ENCODE results near the gene SPEG.

SPEG gene

GRCh38 chr2:219476652-219477151, 42.1 kb downstream of the SPEG start:
- H3K27me3 ChIP-seq (replicated peaks; ENCODE audit: control insufficient read depth, insufficient read depth, low read length, poor library complexity, severe bottlenecking), result no peaks in the 10 kb centered on the region
- no peak overlapping the region for H3K4me3 ChIP-seq (ENCODE audit: insufficient read depth, low read depth, low read length, poor library complexity, severe bottlenecking)
- H3K9me3 ChIP-seq (ENCODE audit: control insufficient read depth, low read length), result no peaks in the 10 kb centered on the region
- peaks cover 3% of the 10 kb centered on the region for H3K4me1 ChIP-seq (ENCODE audit: control insufficient read depth, insufficient read depth, low read length, poor library complexity, severe bottlenecking)
- H3K36me3 ChIP-seq (ENCODE audit: control insufficient read depth, insufficient read depth, low read length), result no peaks in the 10 kb centered on the region
- H3K27ac ChIP-seq (ENCODE audit: insufficient read depth, low read length, poor library complexity, severe bottlenecking), result no peak overlapping the region
- DNase-seq, result no peak

DNA sequence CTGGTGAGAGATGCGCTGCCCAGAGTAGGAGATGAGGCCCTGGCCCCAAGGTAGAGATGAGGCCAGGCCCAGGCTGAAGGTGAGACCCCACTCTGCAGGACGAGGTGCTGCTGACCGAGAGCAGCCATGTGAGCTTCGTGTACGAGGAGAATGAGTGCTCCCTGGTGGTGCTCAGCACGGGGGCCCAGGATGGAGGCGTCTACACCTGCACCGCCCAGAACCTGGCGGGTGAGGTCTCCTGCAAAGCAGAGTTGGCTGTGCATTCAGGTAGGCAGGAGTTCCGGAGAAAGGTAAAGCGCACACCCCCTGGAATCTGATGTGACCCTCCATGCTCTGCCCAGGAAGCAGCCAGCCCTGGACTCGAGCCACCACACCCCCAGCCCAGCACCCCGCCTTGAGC, 42.5 kb downstream of the SPEG start:
- H3K4me1 ChIP-seq (ENCODE audit: control insufficient read depth, insufficient read depth, low read length, poor library complexity, severe bottlenecking), result peaks cover 3% of the 10 kb centered on the region
- H3K36me3 ChIP-seq (ENCODE audit: control insufficient read depth, insufficient read depth, low read length), result no peaks in the 10 kb centered on the region
- H3K4me3 ChIP-seq (ENCODE audit: insufficient read depth, low read depth, low read length, poor library complexity, severe bottlenecking), result no peak overlapping the region
- no peak overlapping the region for H3K27ac ChIP-seq (ENCODE audit: insufficient read depth, low read length, poor library complexity, severe bottlenecking)
- no peak for DNase-seq
- no peaks in the 10 kb centered on the region for H3K9me3 ChIP-seq (ENCODE audit: control insufficient read depth, low read length)
- no peaks in the 10 kb centered on the region for H3K27me3 ChIP-seq (replicated peaks; ENCODE audit: control insufficient read depth, insufficient read depth, low read length, poor library complexity, severe bottlenecking)

- H3K4me3 ChIP-seq (ENCODE audit: insufficient read depth, low read depth, low read length, poor library complexity, severe bottlenecking), result no peak overlapping the region
- DNase-seq, result no peak
- H3K9me3 ChIP-seq (ENCODE audit: control insufficient read depth, low read length), result no peaks in the 10 kb centered on the region
- H3K4me1 ChIP-seq (ENCODE audit: control insufficient read depth, insufficient read depth, low read length, poor library complexity, severe bottlenecking), result peaks cover 3% of the 10 kb centered on the region
- H3K36me3 ChIP-seq (ENCODE audit: control insufficient read depth, insufficient read depth, low read length), result no peaks in the 10 kb centered on the region
- peaks cover 5% of the 10 kb centered on the region for H3K27me3 ChIP-seq (replicated peaks; ENCODE audit: control insufficient read depth, insufficient read depth, low read length, poor library complexity, severe bottlenecking)
- no peak overlapping the region for H3K27ac ChIP-seq (ENCODE audit: insufficient read depth, low read length, poor library complexity, severe bottlenecking)
Measured at GRCh38 chr2:219477815-219478214, 43.2 kb downstream of the SPEG start.

DNA sequence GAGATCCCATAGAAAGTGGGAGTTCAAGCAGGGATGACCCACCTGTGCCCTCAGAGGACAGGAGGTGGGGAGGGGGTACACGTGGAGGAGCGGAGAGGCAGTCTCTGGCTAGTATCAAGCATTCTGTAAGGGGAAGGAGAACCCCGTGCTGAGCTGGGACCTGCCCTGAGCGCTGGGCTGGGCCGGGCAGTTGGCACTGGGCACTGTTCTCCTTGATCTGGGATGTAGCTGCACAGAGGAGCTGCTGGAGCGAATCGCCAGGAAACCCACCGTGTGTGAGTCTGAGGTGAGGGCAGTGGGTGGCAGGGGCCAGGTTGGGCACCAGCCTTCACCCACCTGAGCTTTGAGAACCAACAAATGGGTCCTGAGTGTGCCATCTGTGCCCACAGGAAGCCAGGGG, 44.3 kb downstream of the SPEG start:
- no peak overlapping the region for H3K27ac ChIP-seq (ENCODE audit: insufficient read depth, low read length, poor library complexity, severe bottlenecking)
- H3K4me3 ChIP-seq (ENCODE audit: insufficient read depth, low read depth, low read length, poor library complexity, severe bottlenecking), result no peak overlapping the region
- peaks cover 14% of the 10 kb centered on the region for H3K27me3 ChIP-seq (replicated peaks; ENCODE audit: control insufficient read depth, insufficient read depth, low read length, poor library complexity, severe bottlenecking)
- H3K36me3 ChIP-seq (ENCODE audit: control insufficient read depth, insufficient read depth, low read length), result no peaks in the 10 kb centered on the region
- peaks cover 7% of the 10 kb centered on the region for H3K4me1 ChIP-seq (ENCODE audit: control insufficient read depth, insufficient read depth, low read length, poor library complexity, severe bottlenecking)
- no peak for DNase-seq
- no peaks in the 10 kb centered on the region for H3K9me3 ChIP-seq (ENCODE audit: control insufficient read depth, low read length)

DNA sequence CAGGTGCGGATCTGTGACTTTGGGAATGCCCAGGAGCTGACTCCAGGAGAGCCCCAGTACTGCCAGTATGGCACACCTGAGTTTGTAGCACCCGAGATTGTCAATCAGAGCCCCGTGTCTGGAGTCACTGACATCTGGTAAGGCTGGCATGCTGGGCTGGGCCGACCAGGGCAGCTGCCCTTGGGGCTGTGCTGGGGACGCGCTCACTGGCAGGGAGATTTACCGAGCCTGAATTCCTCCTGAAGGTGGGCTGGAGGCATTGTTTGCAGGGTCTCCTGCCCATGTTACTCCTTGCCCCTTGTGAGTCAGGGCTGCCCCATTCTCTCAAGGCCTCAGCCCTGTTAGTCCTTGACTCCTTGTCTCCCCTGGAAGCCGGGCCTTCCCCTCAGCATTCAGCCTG, 45.4 kb downstream of the SPEG start:
- Histone ChIP-seq H3K4me3 (ENCODE audit: insufficient read depth, low read depth, low read length, poor library complexity, severe bottlenecking) (no peak overlapping the region), H3K4me1 (ENCODE audit: control insufficient read depth, insufficient read depth, low read length, poor library complexity, severe bottlenecking) (peaks cover 16% of the 10 kb centered on the region), H3K9me3 (ENCODE audit: control insufficient read depth, low read length) (no peaks in the 10 kb centered on the region), H3K27me3 (replicated peaks; ENCODE audit: control insufficient read depth, insufficient read depth, low read length, poor library complexity, severe bottlenecking) (peaks cover 25% of the 10 kb centered on the region), H3K27ac (ENCODE audit: insufficient read depth, low read length, poor library complexity, severe bottlenecking) (no peak overlapping the region), H3K36me3 (ENCODE audit: control insufficient read depth, insufficient read depth, low read length) (no peaks in the 10 kb centered on the region)
- DNase-seq, result no peak

- no peak overlapping the region for H3K4me3 ChIP-seq (ENCODE audit: insufficient read depth, low read depth, low read length, poor library complexity, severe bottlenecking)
- no peaks in the 10 kb centered on the region for H3K9me3 ChIP-seq (ENCODE audit: control insufficient read depth, low read length)
- H3K27ac ChIP-seq (ENCODE audit: insufficient read depth, low read length, poor library complexity, severe bottlenecking), result no peak overlapping the region
- peaks cover 37% of the 10 kb centered on the region for H3K27me3 ChIP-seq (replicated peaks; ENCODE audit: control insufficient read depth, insufficient read depth, low read length, poor library complexity, severe bottlenecking)
- peaks cover 13% of the 10 kb centered on the region for H3K4me1 ChIP-seq (ENCODE audit: control insufficient read depth, insufficient read depth, low read length, poor library complexity, severe bottlenecking)
- no peak for DNase-seq
- no peaks in the 10 kb centered on the region for H3K36me3 ChIP-seq (ENCODE audit: control insufficient read depth, insufficient read depth, low read length)
Measured at GRCh38 chr2:219482674-219483405, 48.2 kb downstream of the SPEG start.

DNA sequence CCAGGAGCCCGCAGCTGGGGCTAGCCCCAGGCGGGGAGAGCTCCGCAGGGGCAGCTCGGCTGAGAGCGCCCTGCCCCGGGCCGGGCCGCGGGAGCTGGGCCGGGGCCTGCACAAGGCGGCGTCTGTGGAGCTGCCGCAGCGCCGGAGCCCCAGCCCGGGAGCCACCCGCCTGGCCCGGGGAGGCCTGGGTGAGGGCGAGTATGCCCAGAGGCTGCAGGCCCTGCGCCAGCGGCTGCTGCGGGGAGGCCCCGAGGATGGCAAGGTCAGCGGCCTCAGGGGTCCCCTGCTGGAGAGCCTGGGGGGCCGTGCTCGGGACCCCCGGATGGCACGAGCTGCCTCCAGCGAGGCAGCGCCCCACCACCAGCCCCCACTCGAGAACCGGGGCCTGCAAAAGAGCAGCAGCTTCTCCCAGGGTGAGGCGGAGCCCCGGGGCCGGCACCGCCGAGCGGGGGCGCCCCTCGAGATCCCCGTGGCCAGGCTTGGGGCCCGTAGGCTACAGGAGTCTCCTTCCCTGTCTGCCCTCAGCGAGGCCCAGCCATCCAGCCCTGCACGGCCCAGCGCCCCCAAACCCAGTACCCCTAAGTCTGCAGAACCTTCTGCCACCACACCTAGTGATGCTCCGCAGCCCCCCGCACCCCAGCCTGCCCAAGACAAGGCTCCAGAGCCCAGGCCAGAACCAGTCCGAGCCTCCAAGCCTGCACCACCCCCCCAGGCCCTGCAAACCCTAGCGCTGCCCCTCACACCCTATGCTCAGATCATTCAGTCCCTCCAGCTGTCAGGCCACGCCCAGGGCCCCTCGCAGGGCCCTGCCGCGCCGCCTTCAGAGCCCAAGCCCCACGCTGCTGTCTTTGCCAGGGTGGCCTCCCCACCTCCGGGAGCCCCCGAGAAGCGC, 49.1 kb downstream of the SPEG start:
- Histone ChIP-seq H3K4me1 (ENCODE audit: control insufficient read depth, insufficient read depth, low read length, poor library complexity, severe bottlenecking) (peaks cover 13% of the 10 kb centered on the region), H3K27me3 (replicated peaks; ENCODE audit: control insufficient read depth, insufficient read depth, low read length, poor library complexity, severe bottlenecking) (peaks cover 37% of the 10 kb centered on the region)

DNA sequence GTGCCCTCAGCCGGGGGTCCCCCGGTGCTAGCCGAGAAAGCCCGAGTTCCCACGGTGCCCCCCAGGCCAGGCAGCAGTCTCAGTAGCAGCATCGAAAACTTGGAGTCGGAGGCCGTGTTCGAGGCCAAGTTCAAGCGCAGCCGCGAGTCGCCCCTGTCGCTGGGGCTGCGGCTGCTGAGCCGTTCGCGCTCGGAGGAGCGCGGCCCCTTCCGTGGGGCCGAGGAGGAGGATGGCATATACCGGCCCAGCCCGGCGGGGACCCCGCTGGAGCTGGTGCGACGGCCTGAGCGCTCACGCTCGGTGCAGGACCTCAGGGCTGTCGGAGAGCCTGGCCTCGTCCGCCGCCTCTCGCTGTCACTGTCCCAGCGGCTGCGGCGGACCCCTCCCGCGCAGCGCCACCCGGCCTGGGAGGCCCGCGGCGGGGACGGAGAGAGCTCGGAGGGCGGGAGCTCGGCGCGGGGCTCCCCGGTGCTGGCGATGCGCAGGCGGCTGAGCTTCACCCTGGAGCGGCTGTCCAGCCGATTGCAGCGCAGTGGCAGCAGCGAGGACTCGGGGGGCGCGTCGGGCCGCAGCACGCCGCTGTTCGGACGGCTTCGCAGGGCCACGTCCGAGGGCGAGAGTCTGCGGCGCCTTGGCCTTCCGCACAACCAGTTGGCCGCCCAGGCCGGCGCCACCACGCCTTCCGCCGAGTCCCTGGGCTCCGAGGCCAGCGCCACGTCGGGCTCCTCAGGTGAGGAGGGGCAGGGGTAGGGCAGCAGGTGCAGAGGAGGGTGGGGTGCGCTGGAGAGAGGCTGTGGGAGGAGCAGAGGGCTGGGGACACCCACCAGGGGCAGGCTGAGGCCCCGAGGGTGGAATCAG, 49.9 kb downstream of the SPEG start:
- H3K27me3 ChIP-seq (replicated peaks; ENCODE audit: control insufficient read depth, insufficient read depth, low read length, poor library complexity, severe bottlenecking), result peaks cover 37% of the 10 kb centered on the region
- no peak overlapping the region for H3K27ac ChIP-seq (ENCODE audit: insufficient read depth, low read length, poor library complexity, severe bottlenecking)

More for the DNA sequence above, 49.1 kb downstream of the SPEG start:
- Histone ChIP-seq H3K9me3 (ENCODE audit: control insufficient read depth, low read length) (no peaks in the 10 kb centered on the region), H3K36me3 (ENCODE audit: control insufficient read depth, insufficient read depth, low read length) (no peaks in the 10 kb centered on the region), H3K4me3 (ENCODE audit: insufficient read depth, low read depth, low read length, poor library complexity, severe bottlenecking) (peak overlapping the region; percentile 50), H3K27ac (ENCODE audit: insufficient read depth, low read length, poor library complexity, severe bottlenecking) (no peak overlapping the region)
- DNase-seq, result no peak

GRCh38 chr2:219485201-219485580, 50.5 kb downstream of the SPEG start:
- no peak for DNase-seq
- Histone ChIP-seq H3K4me1 (ENCODE audit: control insufficient read depth, insufficient read depth, low read length, poor library complexity, severe bottlenecking) (peaks cover 13% of the 10 kb centered on the region), H3K4me3 (ENCODE audit: insufficient read depth, low read depth, low read length, poor library complexity, severe bottlenecking) (no peak overlapping the region), H3K27ac (ENCODE audit: insufficient read depth, low read length, poor library complexity, severe bottlenecking) (no peak overlapping the region), H3K27me3 (replicated peaks; ENCODE audit: control insufficient read depth, insufficient read depth, low read length, poor library complexity, severe bottlenecking) (peaks cover 37% of the 10 kb centered on the region), H3K36me3 (ENCODE audit: control insufficient read depth, insufficient read depth, low read length) (no peaks in the 10 kb centered on the region), H3K9me3 (ENCODE audit: control insufficient read depth, low read length) (no peaks in the 10 kb centered on the region)

More for the DNA sequence above, 49.9 kb downstream of the SPEG start:
- Histone ChIP-seq H3K9me3 (ENCODE audit: control insufficient read depth, low read length) (no peaks in the 10 kb centered on the region), H3K36me3 (ENCODE audit: control insufficient read depth, insufficient read depth, low read length) (no peaks in the 10 kb centered on the region), H3K4me3 (ENCODE audit: insufficient read depth, low read depth, low read length, poor library complexity, severe bottlenecking) (peak overlapping the region; percentile 50), H3K4me1 (ENCODE audit: control insufficient read depth, insufficient read depth, low read length, poor library complexity, severe bottlenecking) (peaks cover 13% of the 10 kb centered on the region)
- no peak for DNase-seq
